A673 (cell line): ENCODE results near the gene SLC48A1. TPM values are rescaled to one million over a fixed set of nuclear protein-coding genes. Genes with fewer than 3 reads are reported as not detected.

Experiments used
- BruUV-seq: library from RNA; stranded (reverse); fragments of 400-500 nt; replicated peaks from 2 replicates; lab custom pipeline; 2021; lab: Mats Ljungman, UMichigan
- CTCF ChIA-PET: fragments of 300-600 bp; sonication (Branson Sonifier 250); formaldehyde crosslinking; loops from one replicate; lab custom pipeline; 2022; ENCODE audit warnings: antibody characterized with exemption; lab: Charles Lee
- POLR2A ChIA-PET: fragments of 300-600 bp; sonication (Branson Sonifier 250); formaldehyde crosslinking; loops from one replicate; lab custom pipeline; 2022; ENCODE audit warnings: antibody characterized with exemption; ENCODE audit not compliant: low non-redundant PET; lab: Charles Lee
- DNase-seq: peaks from one replicate; pipeline ENCODE4 v3.0.0-alpha.2; 2015; ENCODE audit warnings: low spot score
- H3K27ac ChIP-seq: fragments of 200-600 bp; sonication (generic); 2 replicates; pipeline ENCODE4 v1.5.1; 2016; ENCODE audit warnings: mixed run types, low read depth, mild to moderate bottlenecking, mixed read lengths, antibody characterized with exemption, low read length; ENCODE audit not compliant: poor library complexity, severe bottlenecking
- H3K27me3 ChIP-seq: fragments of 200-600 bp; sonication (generic); replicated peaks from 2 replicates; pipeline ENCODE4 v1.6.1; 2017; ENCODE audit warnings: mixed run types, low read depth, mild to moderate bottlenecking, mixed read lengths, antibody characterized with exemption, low read length; ENCODE audit not compliant: insufficient read depth, poor library complexity
- H3K36me3 ChIP-seq: fragments of 200-600 bp; sonication (generic); 2 replicates; pipeline ENCODE4 v1.6.1; 2016; ENCODE audit warnings: mixed run types, mild to moderate bottlenecking, mixed read lengths, antibody characterized with exemption, low read length; ENCODE audit not compliant: insufficient read depth, poor library complexity, severe bottlenecking
- H3K4me1 ChIP-seq: fragments of 200-600 bp; sonication (generic); 2 replicates; pipeline ENCODE4 v1.6.1; 2017; ENCODE audit warnings: mixed run types, mild to moderate bottlenecking, mixed read lengths, antibody characterized with exemption, low read length; ENCODE audit not compliant: insufficient read depth, poor library complexity, severe bottlenecking
- H3K4me3 ChIP-seq: fragments of 200-600 bp; sonication (generic); 2 replicates; pipeline ENCODE4 v1.5.1; 2016; ENCODE audit warnings: low read depth, mixed run types, mild to moderate bottlenecking, mixed read lengths, low read length; ENCODE audit not compliant: poor library complexity, severe bottlenecking
- H3K9me3 ChIP-seq: fragments of 200-600 bp; sonication (generic); 2 replicates; pipeline ENCODE4 v1.6.1; 2016; ENCODE audit warnings: mixed run types, low read depth, mild to moderate bottlenecking, mixed read lengths, antibody characterized with exemption, low read length; ENCODE audit not compliant: poor library complexity, severe bottlenecking
- CTCF ChIP-seq: fragments of 300-800, 200-600 bp; sonication (generic); conservative IDR thresholded peaks from 2 replicates; pipeline ENCODE4 v1.5.1; 2017; ENCODE audit warnings: low read depth, mild to moderate bottlenecking, antibody characterized with exemption, low read length, moderate library complexity, mixed read lengths
- EZH2 ChIP-seq: fragments of 200-600 bp; sonication (generic); IDR thresholded peaks from 2 replicates; pipeline ENCODE4 v1.6.1; 2017; ENCODE audit warnings: borderline replicate concordance, low read depth, mild to moderate bottlenecking, mixed read lengths, antibody characterized with exemption, low read length; ENCODE audit not compliant: poor library complexity, severe bottlenecking
- intact Hi-C: fragments of 100-400 bp; cut with micrococcal nuclease; formaldehyde crosslinking; loops from one replicate; pipeline ENCODE4 v1.10.0; 2022; ENCODE audit not compliant: unreplicated experiment
- total RNA-seq: library from RNA; stranded (reverse); gene quantifications from 2 replicates; pipeline ENCODE4 v1.2.3, GENCODE V29; 2021

Gene SLC48A1
- total RNA-seq, 1 experiment from 2014 or later = 39.3 TPM

GRCh38 chr12:47811072-47811396 lies 38.0 kb downstream of the SLC48A1 start:
- DNase-seq = peak; percentile 45
- POLR2A ChIA-PET = no interaction called here
- TF ChIP-seq CTCF (no peak), EZH2 (no peak)
- Histone ChIP-seq H3K4me1 (peaks cover 54% of the 10 kb centered on the region), H3K4me3 (no peak overlapping the region), H3K9me3 (no peaks in the 10 kb centered on the region), H3K27ac (peak overlapping the region; percentile 63), H3K27me3 (no peaks in the 10 kb centered on the region), H3K36me3 (no peaks in the 10 kb centered on the region)
- no TSS peak for BruUV-seq
- intact Hi-C loops = no loop called here
- CTCF ChIA-PET = interaction anchor here (1.3 kb wide), 1 partner anchor 26 kb away, joined by 3 read pairs; no protein-coding TSS in a partner anchor

- peaks cover 57% of the 10 kb centered on the region for H3K4me1 ChIP-seq
- CTCF ChIA-PET = interaction anchor here (1.5 to 2.2 kb wide), 2 partner anchors 26 to 97 kb away, joined by 3 to 11 read pairs; no protein-coding TSS in a partner anchor
- no peak overlapping the region for H3K4me3 ChIP-seq
- H3K27ac ChIP-seq = peak overlapping the region; percentile 78
- H3K36me3 ChIP-seq = no peaks in the 10 kb centered on the region
- POLR2A ChIA-PET = interaction anchor here (0.5 kb wide), 1 partner anchor 359 kb away, joined by 5 read pairs; no protein-coding TSS in a partner anchor
- intact Hi-C loops = no loop called here
- no peaks in the 10 kb centered on the region for H3K27me3 ChIP-seq
- H3K9me3 ChIP-seq = no peaks in the 10 kb centered on the region
- no peak for TF ChIP-seq CTCF
- no TSS peak for BruUV-seq
- no peak for DNase-seq
These were observed 38.8 kb downstream of the SLC48A1 start for GRCh38 chr12:47811581-47812484.

- POLR2A ChIA-PET = interaction anchor here (0.7 kb wide), 1 partner anchor 355 kb away, joined by 3 read pairs; no protein-coding TSS in a partner anchor
- intact Hi-C loops = no loop called here
- no TSS peak for BruUV-seq
- Histone ChIP-seq H3K4me3 (peak overlapping the region; percentile 43), H3K27ac (peak overlapping the region; percentile 78), H3K4me1 (peaks cover 68% of the 10 kb centered on the region), H3K36me3 (no peaks in the 10 kb centered on the region), H3K27me3 (no peaks in the 10 kb centered on the region), H3K9me3 (no peaks in the 10 kb centered on the region)
- CTCF ChIA-PET = interaction anchor here (0.9 to 2.2 kb wide), 3 partner anchors 11 to 98 kb away, joined by 3 to 11 read pairs (median 4); no protein-coding TSS in a partner anchor
- DNase-seq = peak; percentile 89
- TF ChIP-seq CTCF (no peak), EZH2 (no peak)
These were observed 39.9 kb downstream of the SLC48A1 start for GRCh38 chr12:47812797-47813510.
